Gastroesophageal sphincter (tissue), 3 donors: ENCODE measurements around the gene SLC7A10.

Experiments
- CTCF ChIP-seq, 4 experiments: fragments of 200-600 bp in 2 of 4; fragments of 450-650 bp in 2 of 4; sonication (generic) in 1 of 4; IDR thresholded peaks; one replicate each; pipeline ENCODE4 v1.5.1; 2017 to 2019; ENCODE audit warnings: antibody characterized with exemption in 4 of 4, mild to moderate bottlenecking in 2 of 4, moderate library complexity in 2 of 4
- POLR2A ChIP-seq, 2 donors: fragments of 450-650 bp; IDR thresholded peaks; one replicate each; pipeline ENCODE4 v1.6.1; 2017; ENCODE audit warnings: antibody characterized with exemption in 2 of 2, mild to moderate bottlenecking in 2 of 2, moderate library complexity in 1 of 2

- peak in 3 of 4 experiments; percentile 72 to 92 (median 79) for TF ChIP-seq CTCF (IDR thresholded peaks at IDR 0.05)
- no peak for TF ChIP-seq POLR2A (IDR thresholded peaks at IDR 0.05)
Observed at GRCh38 chr19:33235269-33235995, 9.8 kb upstream of the SLC7A10 start.
